HG03097 (cell line): ENCODE data around the gene UBE2S.

Experiments
- ATAC-seq: cut with Tn5 transposase; IDR thresholded peaks from one replicate; pipeline ENCODE4 v1.9.1; 2021; ENCODE audit not compliant: unreplicated experiment, low FRiP score

Gene UBE2S

DNA sequence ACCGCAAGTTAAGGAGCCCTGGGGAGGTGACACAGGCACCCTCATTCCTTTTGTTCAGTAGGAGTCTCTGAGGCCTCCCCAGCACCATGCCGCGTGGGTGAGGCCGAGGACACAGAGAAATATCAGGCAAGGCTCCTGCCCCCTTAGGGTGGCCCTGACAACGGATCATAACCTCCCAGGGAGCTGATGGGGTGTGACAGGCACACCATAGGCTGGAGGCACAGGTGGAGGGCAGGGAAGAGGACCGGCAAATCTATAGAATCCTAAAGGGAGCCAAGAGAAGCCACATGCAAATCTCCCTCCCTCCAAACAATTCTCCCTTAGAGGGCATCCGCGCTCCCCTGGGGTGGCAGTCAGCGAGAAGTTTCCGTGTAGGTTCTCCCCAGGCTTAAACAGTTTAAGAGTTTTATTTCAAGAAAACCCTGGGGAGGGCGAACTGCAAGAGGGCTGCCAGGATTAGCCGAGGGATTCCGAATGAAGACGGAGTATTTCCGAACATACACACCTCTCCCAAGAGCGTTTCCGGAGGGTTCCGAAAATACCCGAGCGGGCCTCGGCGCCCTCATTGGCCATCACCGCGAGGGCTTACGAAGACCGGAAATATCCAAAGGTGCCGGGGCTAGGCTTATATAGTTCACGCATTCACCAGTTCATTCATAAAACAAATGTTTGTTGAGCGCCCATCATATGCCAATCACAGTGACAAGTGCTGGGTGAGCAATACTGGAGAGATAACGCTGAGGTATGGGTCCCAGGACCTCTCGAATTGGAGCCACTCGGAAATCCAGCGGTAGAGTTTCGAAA is 22.5 kb downstream of the UBE2S start:
- ATAC-seq = peak; percentile 49

DNA sequence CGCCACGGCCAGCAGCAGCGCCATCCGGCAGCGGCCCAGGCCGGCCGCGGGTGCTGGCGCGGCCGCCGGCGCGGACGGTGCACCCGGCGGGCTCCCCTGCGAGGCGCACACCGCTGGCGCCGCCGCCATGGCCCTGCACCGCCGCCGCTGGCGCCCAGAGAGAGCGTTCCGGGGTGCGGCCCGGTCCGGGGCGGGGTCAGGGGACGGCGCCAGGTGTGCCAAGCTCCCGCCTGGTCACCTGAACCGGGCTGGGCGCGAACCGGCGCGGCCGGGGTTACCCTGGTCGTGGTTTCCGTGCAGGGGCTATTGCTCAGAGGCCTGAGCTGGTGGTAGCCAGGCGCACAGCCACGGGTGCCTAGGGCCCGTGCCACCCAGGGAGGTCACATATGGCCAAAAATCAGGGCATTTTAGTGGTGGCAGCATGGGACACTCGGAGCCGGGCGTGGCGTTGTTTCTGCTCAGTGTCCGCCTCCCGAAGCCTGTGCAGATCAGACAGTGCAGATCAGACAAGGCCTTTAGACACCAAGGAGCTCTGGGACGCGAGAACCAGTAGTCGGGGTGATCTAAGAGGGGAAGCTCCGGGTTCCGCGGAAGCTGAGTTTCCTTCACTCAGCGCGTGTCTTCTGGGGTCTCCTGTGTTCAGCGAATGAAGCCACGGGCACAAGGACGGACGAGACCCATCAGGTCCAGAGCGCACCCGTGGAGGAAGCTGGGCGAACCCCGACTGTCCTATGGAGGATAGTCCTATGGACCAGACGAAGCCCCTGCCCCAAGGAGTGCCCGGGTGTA is 23.3 kb downstream of the UBE2S start, which contains the start of gene TMEM238:
Gene TMEM238, minus strand, starts transcription at position 162 of the 789 bp plus-strand sequence. Its CDS starts 33 bp downstream, at position 129.
- ATAC-seq = no peak

DNA sequence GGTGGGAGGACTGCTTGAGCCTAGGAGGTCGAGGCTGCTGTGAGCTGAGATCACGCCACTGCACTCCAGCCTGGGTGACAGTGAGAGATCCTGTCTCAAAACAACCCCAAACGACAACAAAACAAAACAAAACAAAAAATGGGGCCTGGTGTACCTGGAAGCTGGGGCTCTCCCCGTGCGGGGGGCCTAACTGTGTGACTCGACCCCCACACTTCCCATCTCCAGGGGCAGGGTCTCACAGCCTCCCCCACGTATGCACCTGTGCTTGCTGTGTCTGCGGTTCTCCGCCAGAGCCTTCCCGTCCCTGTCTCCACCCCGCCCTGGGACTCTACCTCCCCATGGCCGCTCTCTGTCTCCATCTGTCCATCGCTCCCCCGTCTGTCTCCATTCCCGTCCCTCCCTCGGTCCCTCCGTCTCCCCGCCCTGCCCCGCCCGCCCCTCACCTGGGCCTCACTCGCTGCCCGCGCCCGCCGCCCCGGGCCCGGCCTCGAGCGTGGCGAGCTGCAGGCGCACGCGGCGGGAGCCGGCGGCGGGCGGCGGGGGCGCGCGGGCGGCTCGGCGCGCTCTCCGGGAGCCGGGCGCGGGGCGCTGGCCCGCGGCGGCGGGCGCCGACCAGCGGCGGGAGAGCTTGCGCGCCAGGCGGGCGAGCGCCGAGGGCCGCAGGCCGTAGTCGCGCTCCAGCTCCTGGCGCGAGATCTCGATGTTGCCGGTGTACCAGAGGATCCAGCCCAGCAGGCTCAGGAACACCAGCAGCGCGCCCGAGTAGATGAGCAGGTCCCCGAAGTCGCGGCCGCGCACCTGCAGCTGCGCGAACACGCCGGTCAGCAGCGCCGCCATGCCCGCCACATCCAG is 24.1 kb downstream of the UBE2S start:
- ATAC-seq = no peak

DNA sequence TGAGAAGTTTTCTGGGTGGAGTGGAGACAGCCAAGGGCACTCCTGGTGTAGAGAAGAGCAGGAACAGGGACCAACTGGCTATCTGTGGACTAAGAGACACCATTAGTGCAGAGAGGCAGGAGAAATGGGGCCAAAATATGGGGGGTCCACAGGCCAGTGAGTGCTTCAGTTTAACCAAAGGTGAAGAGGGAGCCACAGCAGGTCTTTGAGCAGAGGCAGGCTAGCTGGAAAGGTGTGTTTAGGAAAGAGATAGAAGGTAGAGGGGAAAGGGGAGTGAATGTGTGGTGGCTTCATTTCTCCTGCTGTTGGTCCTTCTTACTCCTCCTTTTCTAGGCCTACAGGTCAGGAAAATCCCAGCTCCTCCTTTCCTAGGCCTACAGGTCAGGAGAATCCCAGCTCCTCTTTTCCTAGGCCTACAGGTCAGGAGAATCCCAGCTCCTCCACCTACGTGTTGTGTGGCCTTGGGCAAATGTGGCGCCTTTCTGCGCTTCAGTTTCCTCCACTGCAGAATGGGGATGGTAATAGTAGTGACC is 25.0 kb downstream of the UBE2S start:
- no peak for ATAC-seq

DNA sequence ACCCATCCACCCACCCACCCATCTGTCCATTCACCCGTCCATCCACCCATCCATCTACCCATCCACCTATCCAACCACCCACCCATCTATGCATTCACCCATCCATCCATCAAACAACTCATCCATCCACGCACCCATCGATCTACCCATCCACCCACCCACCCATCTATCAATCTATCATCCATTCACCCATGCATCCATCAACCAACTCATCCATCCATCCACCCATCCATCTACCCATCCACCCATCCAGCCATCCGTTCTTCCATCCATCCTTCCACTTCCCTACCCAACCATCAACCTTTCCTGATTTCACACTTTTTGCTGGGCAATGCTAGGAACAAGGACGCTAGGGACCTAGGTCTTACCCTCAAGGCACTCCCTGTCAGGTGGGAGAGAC is 25.6 kb downstream of the UBE2S start:
- no peak for ATAC-seq

DNA sequence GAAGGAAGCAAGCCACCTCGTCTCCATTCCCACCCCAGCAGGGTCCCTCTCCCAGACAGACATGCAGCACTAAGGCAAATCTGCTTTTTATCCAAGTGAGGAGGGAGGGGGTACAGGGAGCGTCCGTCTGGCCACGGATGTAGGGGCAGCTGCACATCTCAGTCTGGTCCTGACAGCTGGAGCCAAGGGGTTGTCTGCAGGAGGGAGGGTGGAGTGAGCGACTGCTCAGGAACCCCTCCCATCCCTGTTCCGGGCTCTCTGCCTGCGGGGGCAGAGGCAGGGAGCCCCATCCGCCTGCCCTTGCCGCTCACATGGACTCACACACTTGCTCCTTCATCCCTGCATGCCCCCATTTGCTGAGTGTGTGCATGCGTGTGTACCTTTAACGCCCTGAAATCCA is 28.4 kb downstream of the UBE2S start:
- ATAC-seq = no peak

DNA sequence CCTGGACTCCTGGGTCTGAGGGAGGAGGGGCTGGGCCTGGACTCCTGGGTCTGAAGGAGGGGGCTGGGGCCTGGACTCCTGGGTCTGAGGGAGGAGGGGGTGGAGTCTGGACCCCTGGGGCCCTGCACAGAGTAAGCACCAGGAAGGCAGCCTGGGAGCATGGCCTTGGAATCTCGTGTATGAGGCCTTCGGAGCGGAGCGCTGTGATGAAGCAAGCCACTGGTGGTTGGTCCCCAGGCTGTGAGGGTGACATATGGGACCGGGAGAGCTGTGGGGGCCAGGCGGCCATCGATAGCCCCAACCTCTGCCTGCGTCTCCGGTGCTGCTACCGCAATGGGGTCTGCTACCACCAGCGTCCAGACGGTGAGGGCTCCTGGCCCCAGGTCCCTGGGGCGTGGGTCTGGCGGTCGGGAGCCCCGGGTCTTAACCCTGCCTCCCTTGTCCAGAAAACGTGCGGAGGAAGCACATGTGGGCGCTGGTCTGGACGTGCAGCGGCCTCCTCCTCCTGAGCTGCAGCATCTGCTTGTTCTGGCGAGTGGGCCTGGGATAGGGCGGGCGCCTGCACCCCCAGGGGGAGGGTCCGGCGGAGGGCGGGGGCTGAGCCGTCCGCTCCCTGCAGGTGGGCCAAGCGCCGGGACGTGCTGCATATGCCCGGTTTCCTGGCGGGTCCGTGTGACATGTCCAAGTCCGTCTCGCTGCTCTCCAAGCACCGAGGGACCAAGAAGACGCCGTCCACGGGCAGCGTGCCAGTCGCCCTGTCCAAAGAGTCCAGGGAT is 30.0 kb downstream of the UBE2S start:
- ATAC-seq = no peak

DNA sequence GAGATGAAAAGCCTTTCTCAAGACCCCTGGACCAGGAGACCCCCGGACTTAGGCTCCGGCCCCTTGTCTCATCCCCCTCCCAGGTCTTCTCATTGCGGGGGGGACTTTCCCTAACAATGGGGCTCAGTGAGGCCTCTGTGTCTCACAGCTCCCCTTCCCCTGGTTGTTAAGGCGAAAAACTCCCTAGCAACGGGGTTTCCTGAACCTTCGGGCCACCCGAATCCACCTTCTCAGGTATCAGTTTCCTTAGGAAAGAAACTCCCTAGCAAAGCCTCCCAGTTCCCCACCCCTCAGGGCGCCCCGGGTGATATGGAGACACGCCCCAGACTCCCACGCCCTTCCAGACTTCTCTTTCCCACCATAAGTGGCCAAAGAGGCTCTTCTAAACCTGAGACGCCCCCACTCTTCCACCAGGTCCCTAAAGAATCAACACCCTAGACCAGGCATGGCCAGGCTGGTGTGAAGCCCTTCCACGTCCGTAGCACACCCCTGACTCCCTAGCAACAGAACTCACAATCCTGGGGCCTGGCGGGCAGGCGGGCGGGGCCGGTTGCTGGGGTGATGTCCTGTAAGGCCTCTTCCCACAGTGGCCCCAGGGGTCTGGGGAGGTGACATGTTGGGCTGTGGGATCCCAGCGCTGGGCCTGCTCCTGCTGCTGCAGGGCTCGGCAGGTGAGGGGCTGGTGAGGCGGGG is 31.2 kb downstream of the UBE2S start, which contains the start of gene TMEM190:
Gene TMEM190, plus strand, starts transcription at position 586 of the 693 bp plus-strand sequence. Its CDS starts 28 bp downstream, at position 614.
- ATAC-seq = no peak

DNA sequence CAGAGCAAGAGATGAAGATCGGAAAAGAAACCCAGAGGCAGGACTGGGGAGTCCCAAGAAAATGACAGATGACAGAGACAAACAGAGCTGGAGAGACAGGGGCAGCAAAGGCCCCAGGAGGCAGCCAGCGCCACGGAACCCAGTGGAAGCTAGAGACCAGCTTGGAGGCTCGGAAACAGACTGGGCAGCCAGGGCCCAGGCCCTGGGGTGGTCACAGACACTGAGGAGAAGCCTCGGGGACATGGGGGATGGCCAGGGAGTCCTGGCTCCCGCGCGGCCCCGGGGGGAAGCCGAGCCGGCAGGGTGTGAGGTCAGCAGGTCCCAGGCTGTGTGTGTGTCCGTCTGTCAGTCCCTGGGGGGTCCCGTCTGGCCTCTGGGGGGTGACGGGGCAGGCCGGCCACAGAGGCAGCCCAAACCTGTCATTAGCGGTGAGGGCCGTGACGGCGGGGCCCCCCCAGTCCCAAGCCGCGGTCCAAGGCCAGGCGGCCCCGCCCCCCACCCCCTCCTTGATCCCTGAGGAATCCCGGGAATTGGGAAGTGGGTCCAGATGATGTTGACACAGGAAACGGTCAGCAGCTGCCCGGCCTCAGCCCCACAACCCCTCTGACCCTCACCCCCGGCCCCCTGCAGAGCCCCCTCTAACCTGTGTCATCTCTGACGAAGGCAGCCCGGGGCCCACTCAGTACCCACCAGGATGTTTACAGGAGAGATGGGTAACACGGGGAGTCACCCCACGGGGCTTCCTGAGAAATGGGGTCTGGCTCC is 33.4 kb downstream of the UBE2S start:
- no peak for ATAC-seq

DNA sequence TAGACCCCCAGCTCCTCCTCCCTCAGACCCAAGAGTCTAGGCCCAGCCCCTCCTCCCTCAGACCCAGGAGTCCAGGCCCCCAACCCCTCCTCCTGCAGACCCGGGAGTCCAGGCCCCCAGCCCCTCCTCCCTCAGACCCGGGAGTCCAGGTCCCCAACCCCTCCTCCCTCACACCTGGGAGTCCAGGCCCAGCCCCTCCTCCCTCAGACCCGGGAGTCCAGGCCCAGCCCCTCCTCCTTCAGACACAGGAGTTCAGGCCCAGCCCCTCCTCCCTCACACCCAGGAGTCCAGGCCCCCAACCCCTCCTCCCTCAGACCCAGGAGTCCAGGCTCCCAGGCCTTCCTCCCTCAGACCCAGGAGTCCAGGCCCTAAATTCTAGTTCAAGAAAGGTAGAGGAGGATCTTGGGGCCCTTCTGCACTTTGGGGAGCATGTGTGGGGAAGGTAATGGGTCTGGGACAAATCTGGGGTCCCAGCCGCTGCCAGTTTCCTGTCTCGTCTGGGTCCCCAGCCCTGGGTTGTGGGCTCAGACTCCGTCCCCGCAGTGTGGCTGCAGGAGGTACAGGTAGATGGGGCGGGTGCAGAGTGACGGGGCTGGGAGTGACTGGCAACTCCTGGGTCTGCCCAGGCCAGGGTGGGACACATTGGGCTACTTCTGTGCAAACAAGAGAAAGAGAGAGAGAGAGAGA is 34.1 kb downstream of the UBE2S start:
- ATAC-seq = no peak

DNA sequence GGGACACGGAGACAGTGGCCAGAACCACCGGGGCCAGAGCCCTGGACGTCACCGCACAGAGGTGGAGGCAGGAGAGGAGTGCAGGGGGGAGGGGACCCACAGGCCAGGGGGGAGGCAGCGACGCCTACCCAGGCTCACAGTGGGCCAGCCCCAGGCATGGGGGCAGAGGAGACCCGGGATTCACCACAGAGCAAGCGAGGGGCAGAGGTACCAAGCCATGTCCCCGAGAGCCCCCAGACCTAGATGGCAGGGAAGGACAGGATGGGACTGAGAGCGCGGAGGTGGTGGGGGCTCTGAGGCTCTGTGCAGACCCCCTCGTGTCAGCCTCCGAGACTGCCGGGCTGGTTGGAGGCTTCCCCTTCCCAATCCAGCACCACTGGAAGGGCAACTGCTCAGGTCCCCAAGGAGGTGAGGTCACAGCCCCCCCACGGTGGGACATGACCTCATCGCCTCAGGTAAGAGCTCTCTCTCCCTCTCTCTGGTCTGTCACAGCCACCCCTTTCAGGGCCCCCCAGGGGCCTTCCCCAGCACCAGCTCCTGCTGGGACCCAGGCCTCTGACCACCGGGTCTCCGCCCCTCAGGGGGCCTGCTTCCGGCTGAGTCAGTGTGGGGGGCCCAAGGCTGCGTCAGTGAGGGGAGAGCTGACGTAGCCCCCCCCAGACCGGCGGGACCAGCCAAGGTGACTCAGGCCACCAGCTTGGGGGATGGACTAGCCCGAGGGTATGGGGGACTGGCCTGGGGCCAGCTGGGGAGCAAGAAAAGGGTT is 35.1 kb downstream of the UBE2S start:
- ATAC-seq = no peak

DNA sequence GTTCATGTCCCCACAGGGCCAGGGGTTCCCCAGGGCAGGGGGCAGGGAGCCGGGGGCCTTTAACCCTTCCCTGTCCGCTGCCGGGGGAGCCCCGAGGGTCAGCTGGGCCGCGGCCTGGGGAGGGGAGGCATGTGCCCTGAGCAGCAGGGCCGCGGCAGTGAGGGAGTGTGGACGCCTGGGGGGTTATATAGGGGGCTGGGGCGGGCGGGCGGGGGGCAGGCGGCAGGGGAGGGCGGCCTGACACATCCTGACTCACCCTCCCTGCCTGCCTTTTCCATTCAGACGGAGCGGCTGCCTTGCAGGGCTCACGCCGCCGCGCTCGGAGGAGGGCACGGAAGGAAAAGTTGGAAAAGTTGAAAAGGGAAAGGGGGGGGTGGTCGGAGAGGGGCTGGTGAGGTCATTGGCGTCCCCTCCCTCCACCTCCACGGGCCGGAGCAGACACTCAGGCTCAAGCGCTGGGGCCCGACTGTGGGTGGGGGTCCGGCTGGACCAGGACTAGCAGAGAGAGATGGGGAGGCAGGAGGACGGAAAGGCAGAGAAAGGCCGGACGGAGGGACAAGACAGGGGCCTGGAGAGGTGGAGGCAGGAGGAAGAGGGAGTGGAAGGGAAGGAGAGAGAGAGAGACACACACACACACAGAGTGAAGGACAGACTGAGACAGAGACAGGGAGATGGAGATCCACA is 37.1 kb downstream of the UBE2S start, which contains the start of gene IL11:
Gene IL11, minus strand, starts transcription at position 159 of the 684 bp plus-strand sequence. Its CDS starts 153 bp downstream, at position 6.
- no peak for ATAC-seq

DNA sequence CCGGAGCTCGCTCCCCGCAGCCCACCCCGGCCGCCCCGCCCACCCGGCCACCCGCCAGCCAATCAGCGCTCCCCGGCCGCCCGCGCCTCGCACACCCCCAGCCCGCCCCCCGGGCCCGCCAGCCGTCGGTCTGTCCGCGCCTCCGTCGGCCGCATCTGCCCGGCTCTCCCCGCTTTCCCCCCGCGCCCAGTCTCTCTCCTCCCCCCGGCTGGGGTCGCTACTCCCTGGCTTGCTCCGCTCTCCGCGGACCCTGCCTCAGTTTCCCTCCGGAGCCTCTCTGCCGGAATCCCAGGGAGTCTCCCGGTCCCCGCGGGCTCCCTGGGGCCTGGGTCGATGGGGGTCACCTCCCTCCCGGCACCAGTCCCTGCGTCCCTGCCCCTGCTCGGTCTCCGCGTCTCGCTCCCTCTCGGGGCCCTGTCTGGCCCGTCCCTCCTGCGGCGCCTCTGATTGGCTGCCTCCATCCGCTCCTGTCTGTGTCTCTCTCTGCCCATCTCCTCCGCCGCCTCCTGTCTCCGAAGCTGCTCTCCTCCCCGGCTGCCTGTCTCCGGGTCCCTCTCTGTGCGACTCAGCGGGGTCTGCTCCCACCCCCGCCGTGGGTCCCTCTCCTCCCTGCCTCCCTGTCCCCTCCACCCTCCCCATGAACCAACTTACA is 37.8 kb downstream of the UBE2S start:
- no peak for ATAC-seq

DNA sequence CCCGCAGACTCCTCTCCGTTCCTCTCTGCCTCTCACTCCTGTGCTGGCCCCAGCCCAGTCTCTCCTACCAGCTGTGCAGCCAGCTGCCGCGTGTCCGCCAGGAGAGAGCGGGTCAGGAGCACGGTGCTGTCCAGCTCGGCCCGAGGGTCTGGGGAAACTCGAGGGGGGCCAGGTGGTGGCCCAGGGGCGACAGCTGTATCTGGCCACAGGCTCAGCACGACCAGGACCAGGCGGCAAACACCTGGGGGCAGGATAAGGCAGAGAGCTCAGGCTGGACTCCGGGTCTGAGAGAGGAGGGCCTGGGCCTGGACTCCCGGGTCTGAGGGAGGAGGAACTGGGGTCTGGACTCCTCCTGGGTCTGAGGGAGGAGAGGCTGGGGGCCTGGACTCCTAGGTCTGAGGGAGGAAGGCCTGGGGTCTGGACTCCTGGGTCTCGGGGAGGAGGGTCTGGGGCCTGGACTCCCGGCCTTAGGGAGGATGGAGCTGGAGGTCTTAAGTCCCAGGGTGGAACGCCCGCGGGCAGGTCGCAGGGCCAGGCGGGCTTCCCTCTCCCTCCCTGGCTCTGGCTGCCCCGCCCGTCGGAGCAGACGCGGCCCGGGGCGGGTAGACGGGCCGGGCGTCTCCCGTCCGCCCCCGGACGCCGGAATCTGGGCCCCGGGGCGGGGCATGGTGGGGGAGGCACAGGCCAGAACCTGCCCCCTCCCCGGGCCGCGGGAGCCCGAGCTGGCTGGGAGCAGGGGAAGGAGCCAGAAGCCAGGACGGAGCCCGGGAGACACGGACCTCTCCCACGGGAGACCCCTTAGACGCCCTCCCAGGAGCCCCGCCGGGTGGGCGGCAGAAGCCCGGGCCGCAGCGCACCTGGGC is 38.7 kb downstream of the UBE2S start:
- no peak for ATAC-seq

DNA sequence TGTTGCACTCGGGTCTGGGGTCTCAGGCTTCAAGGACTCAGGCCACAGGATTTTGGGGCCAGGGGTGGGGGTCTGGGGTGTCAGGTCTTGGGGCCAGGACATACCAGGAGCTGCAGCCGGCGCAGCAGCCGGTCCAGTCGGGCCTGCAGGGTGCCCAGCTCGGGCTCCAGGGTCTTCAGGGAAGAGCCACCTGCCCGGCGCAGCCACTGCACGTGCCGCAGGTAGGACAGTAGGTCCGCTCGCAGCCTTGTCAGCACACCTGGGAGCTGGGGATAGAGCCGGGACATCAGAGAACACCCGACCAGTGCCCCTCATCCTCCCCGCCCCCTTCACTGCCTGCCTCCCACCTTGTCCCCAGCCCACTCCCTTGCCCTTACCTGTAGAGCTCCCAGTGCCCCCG is 39.5 kb downstream of the UBE2S start:
- ATAC-seq = no peak
